H9 (cell line): ENCODE measurements around the gene SLC15A5. TPM values are rescaled to one million over a fixed set of nuclear protein-coding genes. Genes with fewer than 3 reads are reported as not detected.

Experiments
- DNase-seq: peaks from one replicate; pipeline ENCODE4 v3.0.0-alpha.2; 2017
- H2AFZ ChIP-seq: one replicate; pipeline ENCODE4 v1.6.1; 2013; ENCODE audit warnings: mild to moderate bottlenecking, low read length, control low read depth, moderate library complexity
- H2AK5ac ChIP-seq: 2 replicates; pipeline ENCODE4 v1.6.1; 2013; ENCODE audit warnings: low read length, control low read depth, mixed read lengths; ENCODE audit not compliant: insufficient read length
- H2BK120ac ChIP-seq: one replicate; pipeline ENCODE4 v1.6.1; 2013; ENCODE audit warnings: low read depth, mild to moderate bottlenecking, low read length, control low read depth, inconsistent platforms; ENCODE audit not compliant: poor library complexity, severe bottlenecking
- H2BK12ac ChIP-seq: 2 replicates; pipeline ENCODE4 v1.6.1; 2013; ENCODE audit warnings: low read length, control low read depth, mixed read lengths, low read depth; ENCODE audit not compliant: insufficient read length
- H2BK15ac ChIP-seq: 2 replicates; pipeline ENCODE4 v1.6.1; 2013; ENCODE audit warnings: low read depth, low read length, control low read depth
- H2BK20ac ChIP-seq: one replicate; pipeline ENCODE4 v1.6.1; 2013; ENCODE audit warnings: low read depth, mild to moderate bottlenecking, low read length, control low read depth, inconsistent platforms; ENCODE audit not compliant: poor library complexity, severe bottlenecking
- H2BK5ac ChIP-seq: 2 replicates; pipeline ENCODE4 v1.6.1; 2013; ENCODE audit warnings: low read length, control low read depth, mixed read lengths; ENCODE audit not compliant: insufficient read length
- H3K14ac ChIP-seq: 2 replicates; pipeline ENCODE4 v1.6.1; 2013; ENCODE audit warnings: low read length, control low read depth; ENCODE audit not compliant: insufficient read depth
- H3K18ac ChIP-seq: 2 replicates; pipeline ENCODE4 v1.6.1; 2013; ENCODE audit warnings: low read depth, mild to moderate bottlenecking, mixed read lengths, low read length, control low read depth; ENCODE audit not compliant: insufficient read length
- H3K23ac ChIP-seq: 2 replicates; pipeline ENCODE4 v1.6.1; 2013; ENCODE audit warnings: low read length, control low read depth, mixed read lengths, low read depth; ENCODE audit not compliant: insufficient read length
- H3K23me2 ChIP-seq: 2 replicates; pipeline ENCODE4 v1.6.1; 2013; ENCODE audit warnings: low read depth, mild to moderate bottlenecking, mixed read lengths, low read length, control low read depth; ENCODE audit not compliant: insufficient read length, poor library complexity, severe bottlenecking
- H3K27ac ChIP-seq: 2 replicates; pipeline ENCODE4 v1.5.1; 2013; ENCODE audit warnings: low read length, control low read depth, mixed read lengths, low read depth; ENCODE audit not compliant: insufficient read length
- H3K27me3 ChIP-seq: 2 replicates; pipeline ENCODE4 v1.6.1; 2013; ENCODE audit warnings: low read length, control low read depth, inconsistent platforms; ENCODE audit not compliant: insufficient read depth
- H3K4ac ChIP-seq: 2 replicates; pipeline ENCODE4 v1.6.1; 2013; ENCODE audit warnings: low read depth, mild to moderate bottlenecking, control low read depth, inconsistent platforms, low read length, moderate library complexity
- H3K4me1 ChIP-seq: 2 replicates; pipeline ENCODE4 v1.6.1; 2013; ENCODE audit warnings: low read length, control low read depth, inconsistent platforms; ENCODE audit not compliant: insufficient read depth
- H3K4me2 ChIP-seq: 2 replicates; pipeline ENCODE4 v1.6.1; 2013; ENCODE audit warnings: low read length, control low read depth, mixed read lengths; ENCODE audit not compliant: insufficient read length, insufficient read depth
- H3K56ac ChIP-seq: 2 replicates; pipeline ENCODE4 v1.6.1; 2013; ENCODE audit warnings: low read depth, mild to moderate bottlenecking, mixed read lengths, low read length, control low read depth; ENCODE audit not compliant: insufficient read length
- H3K79me1 ChIP-seq: 2 replicates; pipeline ENCODE4 v1.6.1; 2013; ENCODE audit warnings: low read depth, mild to moderate bottlenecking, moderate library complexity, low read length, control low read depth, inconsistent platforms; ENCODE audit not compliant: insufficient read depth, poor library complexity, severe bottlenecking
- H3K79me2 ChIP-seq: 2 replicates; pipeline ENCODE4 v1.6.1; 2013; ENCODE audit warnings: low read length, control low read depth, inconsistent platforms; ENCODE audit not compliant: insufficient read depth
- H3K9ac ChIP-seq: 2 replicates; pipeline ENCODE4 v1.6.1; 2013; ENCODE audit warnings: low read length, control low read depth, mixed read lengths; ENCODE audit not compliant: insufficient read length; ENCODE audit errors: extremely low read depth
- H3K9me3 ChIP-seq: one replicate; pipeline ENCODE4 v1.6.1; 2013; ENCODE audit warnings: low read depth, low read length, inconsistent platforms; ENCODE audit not compliant: control insufficient read depth
- H3T11ph ChIP-seq: one replicate; pipeline ENCODE4 v1.6.1; 2013; ENCODE audit warnings: mild to moderate bottlenecking, low read length, control low read depth, inconsistent platforms
- H4K20me1 ChIP-seq: one replicate; pipeline ENCODE4 v1.6.1; 2013; ENCODE audit not compliant: control insufficient read depth, insufficient read length, insufficient read depth
- H4K5ac ChIP-seq: 2 replicates; pipeline ENCODE4 v1.6.1; 2013; ENCODE audit warnings: low read depth, mild to moderate bottlenecking, mixed read lengths, low read length, control low read depth; ENCODE audit not compliant: insufficient read length
- H4K8ac ChIP-seq: replicated peaks from 2 replicates; pipeline ENCODE4 v1.6.1; 2013; ENCODE audit warnings: low read length, control low read depth, mixed read lengths, low read depth; ENCODE audit not compliant: insufficient read length
- H4K91ac ChIP-seq: 2 replicates; pipeline ENCODE4 v1.6.1; 2013; ENCODE audit warnings: low read depth, mild to moderate bottlenecking, moderate library complexity, mixed read lengths, low read length, control low read depth; ENCODE audit not compliant: insufficient read length
- H3K27ac Mint-ChIP-seq, 3 experiments: 2 replicates in 2 of 3; 3 replicates in 1 of 3; pipeline ENCODE4 v1.8.0; 2020 to 2021; ENCODE audit warnings: mixed read lengths in 3 of 3, mild to moderate bottlenecking in 1 of 3, moderate library complexity in 1 of 3
- H3K27me3 Mint-ChIP-seq: 2 replicates; pipeline ENCODE4 v1.8.0; 2021; ENCODE audit warnings: low read depth, mild to moderate bottlenecking, moderate library complexity, mixed read lengths
- H3K36me3 Mint-ChIP-seq, 3 experiments: 2 replicates in 2 of 3; 3 replicates in 1 of 3; pipeline ENCODE4 v1.8.0; 2020 to 2021; ENCODE audit warnings: low read depth in 3 of 3, mixed read lengths in 3 of 3; ENCODE audit not compliant: insufficient read depth in 1 of 3
- H3K4me1 Mint-ChIP-seq, 2 experiments: 2 replicates each; pipeline ENCODE4 v1.8.0; 2020; ENCODE audit warnings: mixed read lengths in 2 of 2
- H3K4me3 Mint-ChIP-seq, 2 experiments: 2 replicates in 1 of 2; 3 replicates in 1 of 2; pipeline ENCODE4 v1.8.0; 2020 to 2021; ENCODE audit warnings: mild to moderate bottlenecking in 2 of 2, mixed read lengths in 2 of 2, moderate library complexity in 1 of 2
- H3K9me3 Mint-ChIP-seq, 2 experiments: 2 replicates in 1 of 2; 3 replicates in 1 of 2; pipeline ENCODE4 v1.8.0; 2020; ENCODE audit warnings: mild to moderate bottlenecking in 2 of 2, mixed read lengths in 2 of 2, moderate library complexity in 1 of 2
- WGBS: extraction: QIAGEN DNeasy Blood & Tissue Kit; methylation state at CpG from one replicate; pipeline ENCODE4 v1.1.7; 2013; ENCODE audit warnings: missing lambda C conversion rate, low lambda C conversion rate, mixed read lengths; ENCODE audit not compliant: insufficient read length; ENCODE audit errors: extremely low coverage; 5-methylcytosine and 5-hydroxymethylcytosine counted together
- total RNA-seq: library from RNA; stranded (reverse); gene quantifications from 2 replicates; pipeline ENCODE4 v1.2.1, GENCODE V29; 2021
- TF ChIP-seq, protein P1 (sequence below): fragments of 200-600 bp; sonication (generic); conservative IDR thresholded peaks from 3 replicates; pipeline ENCODE4 v1.8.0; 2021; ENCODE audit warnings: antibody characterized with exemption, mild to moderate bottlenecking

SLC15A5 gene
- total RNA-seq, 1 experiment from 2014 or later: not detected

GRCh38 chr12:16246264-16246663 is 31.2 kb downstream of the SLC15A5 start:
- no peak for DNase-seq
- Mint-ChIP-seq H3K4me3 (no peak overlapping the region), H3K9me3 (no peaks in the 10 kb centered on the region), H3K27me3 (no peaks in the 10 kb centered on the region; the same call in 1 of the 2 replicates), H3K36me3 (no peaks in the 10 kb centered on the region), H3K4me1 (no peaks in the 10 kb centered on the region), H3K27ac (no peak overlapping the region)
- H2BK12ac ChIP-seq: no peak overlapping the region
- H3K4ac ChIP-seq: no peak overlapping the region
- no peak overlapping the region for H3K18ac ChIP-seq
- no peak overlapping the region for H4K8ac ChIP-seq
- WGBS: no CpG with 5 or more reads among the region's 1 CpG
- no peak overlapping the region for H2BK120ac ChIP-seq
- H3K27me3 ChIP-seq: no peaks in the 10 kb centered on the region
- H4K91ac ChIP-seq: no peak overlapping the region
- H2BK15ac ChIP-seq: no peak overlapping the region
- no peak overlapping the region for H2AFZ ChIP-seq
- H2BK5ac ChIP-seq: no peak overlapping the region
- H3K9ac ChIP-seq: no peak overlapping the region
- H2AK5ac ChIP-seq: no peak overlapping the region
- H3K27ac ChIP-seq: no peak overlapping the region
- no peak overlapping the region for H3K14ac ChIP-seq
- no peak overlapping the region for H3K56ac ChIP-seq
- no peaks in the 10 kb centered on the region for H3K23me2 ChIP-seq
- no peak overlapping the region for H3K23ac ChIP-seq
- H3T11ph ChIP-seq: no peak overlapping the region
- H2BK20ac ChIP-seq: no peak overlapping the region
- no peaks in the 10 kb centered on the region for H3K4me1 ChIP-seq
- H3K9me3 ChIP-seq: no peaks in the 10 kb centered on the region
- no peaks in the 10 kb centered on the region for H3K79me2 ChIP-seq
- H3K4me2 ChIP-seq: no peak overlapping the region
- no peaks in the 10 kb centered on the region for H3K79me1 ChIP-seq
- no peak overlapping the region for H4K5ac ChIP-seq
- H4K20me1 ChIP-seq: no peaks in the 10 kb centered on the region
- TF ChIP-seq, protein P1, sequence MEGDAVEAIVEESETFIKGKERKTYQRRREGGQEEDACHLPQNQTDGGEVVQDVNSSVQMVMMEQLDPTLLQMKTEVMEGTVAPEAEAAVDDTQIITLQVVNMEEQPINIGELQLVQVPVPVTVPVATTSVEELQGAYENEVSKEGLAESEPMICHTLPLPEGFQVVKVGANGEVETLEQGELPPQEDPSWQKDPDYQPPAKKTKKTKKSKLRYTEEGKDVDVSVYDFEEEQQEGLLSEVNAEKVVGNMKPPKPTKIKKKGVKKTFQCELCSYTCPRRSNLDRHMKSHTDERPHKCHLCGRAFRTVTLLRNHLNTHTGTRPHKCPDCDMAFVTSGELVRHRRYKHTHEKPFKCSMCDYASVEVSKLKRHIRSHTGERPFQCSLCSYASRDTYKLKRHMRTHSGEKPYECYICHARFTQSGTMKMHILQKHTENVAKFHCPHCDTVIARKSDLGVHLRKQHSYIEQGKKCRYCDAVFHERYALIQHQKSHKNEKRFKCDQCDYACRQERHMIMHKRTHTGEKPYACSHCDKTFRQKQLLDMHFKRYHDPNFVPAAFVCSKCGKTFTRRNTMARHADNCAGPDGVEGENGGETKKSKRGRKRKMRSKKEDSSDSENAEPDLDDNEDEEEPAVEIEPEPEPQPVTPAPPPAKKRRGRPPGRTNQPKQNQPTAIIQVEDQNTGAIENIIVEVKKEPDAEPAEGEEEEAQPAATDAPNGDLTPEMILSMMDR: no peak
